CD4-positive, CD25-positive, alpha-beta regulatory T cell (primary cell): ENCODE results near the gene NTRK3. TPM values are rescaled to one million over a fixed set of nuclear protein-coding genes. Genes with fewer than 3 reads are reported as not detected.
A peak's percentile ranks its signal among the peaks of the same experiment; 100 is the strongest.

Experiments
- ATAC-seq, 2 donors: fragments of 150-1000 bp; cut with Tn5 transposase; one replicate each; pipeline ENCODE4 v1.10.0; 2021; ENCODE audit warnings: low read depth in 2 of 2, moderate number of reproducible peaks in 2 of 2, moderate library complexity in 1 of 2
- DNase-seq, 3 donors: peaks; one replicate each; pipeline versions ENCODE4 v3.0.0 to v3.0.0-alpha.2; 2012 to 2022; ENCODE audit warnings: mixed read lengths in 1 of 3
- H3K27ac ChIP-seq: one replicate; pipeline ENCODE4 v1.7.0; 2013; ENCODE audit warnings: mild to moderate bottlenecking, low read length; ENCODE audit not compliant: insufficient read depth, poor library complexity, severe bottlenecking
- H3K27me3 ChIP-seq: one replicate; pipeline ENCODE4 v1.7.0; 2013; ENCODE audit warnings: low read length; ENCODE audit not compliant: control insufficient read depth, insufficient read depth
- H3K36me3 ChIP-seq: one replicate; pipeline ENCODE4 v1.7.0; 2013; ENCODE audit warnings: mild to moderate bottlenecking, low read length, moderate library complexity; ENCODE audit not compliant: control insufficient read depth, insufficient read depth
- H3K4me1 ChIP-seq: 2 replicates; pipeline ENCODE4 v1.7.0; 2013; ENCODE audit warnings: mild to moderate bottlenecking, low read length; ENCODE audit not compliant: insufficient read depth, control insufficient read depth, poor library complexity, severe bottlenecking
- H3K4me3 ChIP-seq: one replicate; pipeline ENCODE4 v1.7.0; 2013; ENCODE audit warnings: low read depth, mild to moderate bottlenecking, low read length, moderate library complexity
- H3K9me3 ChIP-seq, 2 experiments: 1 replicate in 1 of 2; 2 replicates in 1 of 2; pipeline ENCODE4 v1.7.0; 2013; ENCODE audit warnings: low read length in 2 of 2, mild to moderate bottlenecking in 1 of 2, moderate library complexity in 1 of 2; ENCODE audit not compliant: control insufficient read depth in 2 of 2
- H3K27ac Mint-ChIP-seq, 3 donors: one replicate each; pipeline ENCODE4 v1.8.0; 2020 to 2022; ENCODE audit warnings: mild to moderate bottlenecking in 3 of 3, mixed read lengths in 3 of 3, moderate library complexity in 2 of 3
- H3K27me3 Mint-ChIP-seq: one replicate; pipeline ENCODE4 v1.8.0; 2022; ENCODE audit warnings: mild to moderate bottlenecking, mixed read lengths
- H3K36me3 Mint-ChIP-seq: one replicate; pipeline ENCODE4 v1.8.0; 2020; ENCODE audit warnings: mixed read lengths
- H3K4me1 Mint-ChIP-seq, 4 donors: one replicate each; pipeline ENCODE4 v1.8.0; 2020 to 2022; ENCODE audit warnings: mixed read lengths in 4 of 4, mild to moderate bottlenecking in 1 of 4
- H3K4me3 Mint-ChIP-seq, 4 donors: one replicate each; pipeline ENCODE4 v1.8.0; 2020 to 2022; ENCODE audit warnings: mild to moderate bottlenecking in 4 of 4, mixed read lengths in 4 of 4, moderate library complexity in 3 of 4
- H3K9me3 Mint-ChIP-seq, 7 donors: one replicate each; pipeline ENCODE4 v1.8.0; 2020 to 2022; ENCODE audit warnings: mixed read lengths in 7 of 7, mild to moderate bottlenecking in 3 of 7, moderate library complexity in 2 of 7
- polyA plus RNA-seq, 4 donors: library from polyadenylated mRNA; unstranded; fragments of 300-500 nt; fragmentation: Illumina TruSeq; gene quantifications; one replicate each; pipeline ENCODE4 v1.2.3, GENCODE V29; 2021
- total RNA-seq: library from RNA; stranded (reverse); gene quantifications from one replicate; pipeline ENCODE4 v1.2.3, GENCODE V29; 2022

Gene NTRK3
- total and polyA plus RNA-seq, 5 donors from 2014 or later: not detected

GRCh38 chr15:88031461-88031860 lies 225.1 kb downstream of the NTRK3 start:
- H3K27me3 ChIP-seq: peaks cover 2% of the 10 kb centered on the region
- DNase-seq (no peak), ATAC-seq (no peak)
- no peaks in the 10 kb centered on the region for H3K9me3 ChIP-seq
- H3K36me3 Mint-ChIP-seq: no peaks in the 10 kb centered on the region
- no peak overlapping the region for H3K27ac Mint-ChIP-seq
- no peak overlapping the region for H3K27ac ChIP-seq
- no peak overlapping the region for H3K4me3 ChIP-seq
- H3K9me3 Mint-ChIP-seq: peaks cover 0 to 2% (median 0%) of the 10 kb centered on the region in 7 donors
- H3K4me3 Mint-ChIP-seq: no peak overlapping the region
- H3K4me1 ChIP-seq: no peaks in the 10 kb centered on the region
- H3K36me3 ChIP-seq: no peaks in the 10 kb centered on the region
- H3K27me3 Mint-ChIP-seq: peaks cover 4% of the 10 kb centered on the region
- H3K4me1 Mint-ChIP-seq: no peaks in the 10 kb centered on the region

GRCh38 chr15:88029696-88030095 lies 226.8 kb downstream of the NTRK3 start:
- no peaks in the 10 kb centered on the region for H3K27me3 Mint-ChIP-seq
- no peaks in the 10 kb centered on the region for H3K9me3 Mint-ChIP-seq
- H3K36me3 Mint-ChIP-seq: no peaks in the 10 kb centered on the region
- ATAC-seq (no peak), DNase-seq (no peak)
- no peak overlapping the region for H3K4me3 Mint-ChIP-seq
- peak overlapping the region in 1 of 3 donors; percentile 27 for H3K27ac Mint-ChIP-seq
- no peaks in the 10 kb centered on the region for H3K4me1 ChIP-seq
- no peaks in the 10 kb centered on the region for H3K9me3 ChIP-seq
- H3K4me1 Mint-ChIP-seq: no peaks in the 10 kb centered on the region
- no peak overlapping the region for H3K27ac ChIP-seq
- no peak overlapping the region for H3K4me3 ChIP-seq
- no peaks in the 10 kb centered on the region for H3K27me3 ChIP-seq
- H3K36me3 ChIP-seq: no peaks in the 10 kb centered on the region

- Mint-ChIP-seq H3K4me3 (no peak overlapping the region), H3K36me3 (no peaks in the 10 kb centered on the region), H3K9me3 (no peaks in the 10 kb centered on the region), H3K4me1 (no peaks in the 10 kb centered on the region), H3K27ac (no peak overlapping the region), H3K27me3 (no peaks in the 10 kb centered on the region)
- Histone ChIP-seq H3K4me3 (no peak overlapping the region), H3K9me3 (no peaks in the 10 kb centered on the region), H3K27ac (no peak overlapping the region), H3K27me3 (no peaks in the 10 kb centered on the region), H3K36me3 (no peaks in the 10 kb centered on the region), H3K4me1 (no peaks in the 10 kb centered on the region)
- DNase-seq (no peak), ATAC-seq (no peak)
These were observed 228.5 kb downstream of the NTRK3 start for GRCh38 chr15:88028024-88028423.

GRCh38 chr15:88023914-88024313 lies 232.6 kb downstream of the NTRK3 start:
- Histone ChIP-seq H3K36me3 (no peaks in the 10 kb centered on the region), H3K9me3 (no peaks in the 10 kb centered on the region), H3K4me1 (no peaks in the 10 kb centered on the region), H3K27me3 (no peaks in the 10 kb centered on the region), H3K4me3 (no peak overlapping the region), H3K27ac (no peak overlapping the region)
- Mint-ChIP-seq H3K4me1 (no peaks in the 10 kb centered on the region), H3K9me3 (peaks cover 0 to 2% (median 0%) of the 10 kb centered on the region in 7 donors), H3K36me3 (no peaks in the 10 kb centered on the region), H3K4me3 (no peak overlapping the region), H3K27ac (peak overlapping the region in 1 of 3 donors; percentile 4), H3K27me3 (no peaks in the 10 kb centered on the region)
- ATAC-seq (no peak), DNase-seq (no peak)

GRCh38 chr15:88022716-88023115 lies 233.8 kb downstream of the NTRK3 start:
- Mint-ChIP-seq H3K27me3 (no peaks in the 10 kb centered on the region), H3K36me3 (no peaks in the 10 kb centered on the region), H3K9me3 (peaks cover 0 to 3% (median 0%) of the 10 kb centered on the region in 7 donors), H3K4me3 (no peak overlapping the region), H3K27ac (no peak overlapping the region), H3K4me1 (no peaks in the 10 kb centered on the region)
- H3K9me3 ChIP-seq: no peaks in the 10 kb centered on the region
- H3K4me3 ChIP-seq: no peak overlapping the region
- ATAC-seq (no peak), DNase-seq (no peak)
- no peak overlapping the region for H3K27ac ChIP-seq
- H3K4me1 ChIP-seq: no peaks in the 10 kb centered on the region
- H3K27me3 ChIP-seq: no peaks in the 10 kb centered on the region
- no peaks in the 10 kb centered on the region for H3K36me3 ChIP-seq

GRCh38 chr15:88021601-88022000 lies 234.9 kb downstream of the NTRK3 start:
- no peaks in the 10 kb centered on the region for H3K4me1 ChIP-seq
- Mint-ChIP-seq H3K4me1 (no peaks in the 10 kb centered on the region), H3K27ac (no peak overlapping the region), H3K9me3 (peaks cover 0 to 3% (median 0%) of the 10 kb centered on the region in 7 donors), H3K4me3 (no peak overlapping the region), H3K27me3 (no peaks in the 10 kb centered on the region), H3K36me3 (no peaks in the 10 kb centered on the region)
- no peak overlapping the region for H3K4me3 ChIP-seq
- H3K9me3 ChIP-seq: no peaks in the 10 kb centered on the region
- no peaks in the 10 kb centered on the region for H3K36me3 ChIP-seq
- H3K27me3 ChIP-seq: no peaks in the 10 kb centered on the region
- DNase-seq (no peak), ATAC-seq (no peak)
- no peak overlapping the region for H3K27ac ChIP-seq

GRCh38 chr15:88020806-88021205 lies 235.7 kb downstream of the NTRK3 start:
- no peaks in the 10 kb centered on the region for H3K36me3 Mint-ChIP-seq
- no peaks in the 10 kb centered on the region for H3K4me1 Mint-ChIP-seq
- no peak overlapping the region for H3K4me3 Mint-ChIP-seq

GRCh38 chr15:88019656-88020055 lies 236.9 kb downstream of the NTRK3 start:
- Mint-ChIP-seq H3K4me3 (no peak overlapping the region), H3K9me3 (peaks cover 0 to 3% (median 0%) of the 10 kb centered on the region in 7 donors), H3K27me3 (no peaks in the 10 kb centered on the region), H3K4me1 (no peaks in the 10 kb centered on the region), H3K27ac (no peak overlapping the region), H3K36me3 (no peaks in the 10 kb centered on the region)
- no peak overlapping the region for H3K4me3 ChIP-seq
- no peaks in the 10 kb centered on the region for H3K9me3 ChIP-seq
- H3K4me1 ChIP-seq: no peaks in the 10 kb centered on the region
- no peak for ATAC-seq
- H3K27me3 ChIP-seq: no peaks in the 10 kb centered on the region
- no peak overlapping the region for H3K27ac ChIP-seq
- no peaks in the 10 kb centered on the region for H3K36me3 ChIP-seq
- no peak for DNase-seq

More at GRCh38 chr15:88020806-88021205, 235.7 kb downstream of the NTRK3 start:
- Histone ChIP-seq H3K4me3 (no peak overlapping the region), H3K27me3 (no peaks in the 10 kb centered on the region), H3K36me3 (no peaks in the 10 kb centered on the region), H3K27ac (no peak overlapping the region), H3K4me1 (no peaks in the 10 kb centered on the region), H3K9me3 (no peaks in the 10 kb centered on the region)
- DNase-seq (no peak), ATAC-seq (no peak)
- no peak overlapping the region for H3K27ac Mint-ChIP-seq
- no peaks in the 10 kb centered on the region for H3K27me3 Mint-ChIP-seq
- H3K9me3 Mint-ChIP-seq: peaks cover 0 to 3% (median 0%) of the 10 kb centered on the region in 7 donors
